HG03571 (cell line): Measurements from ENCODE around the gene HSDL1.
A peak's percentile ranks its signal among the peaks of the same experiment; 100 is the strongest.

ENCODE experiments used
- ATAC-seq: cut with Tn5 transposase; IDR thresholded peaks from one replicate; pipeline ENCODE4 v1.9.1; 2021; ENCODE audit not compliant: unreplicated experiment

HSDL1 gene

GRCh38 chr16:84144859-84145639 lies at the start of gene HSDL1, which contains the start of gene DNAAF1:
TSS of gene HSDL1 (minus strand) at chr16:84145177. CDS start at chr16:84131321, 13,856 bp downstream.
TSS of gene DNAAF1 (plus strand) at chr16:84145308. CDS start at chr16:84145441, 133 bp downstream.
- peak; percentile 85 for ATAC-seq

DNA sequence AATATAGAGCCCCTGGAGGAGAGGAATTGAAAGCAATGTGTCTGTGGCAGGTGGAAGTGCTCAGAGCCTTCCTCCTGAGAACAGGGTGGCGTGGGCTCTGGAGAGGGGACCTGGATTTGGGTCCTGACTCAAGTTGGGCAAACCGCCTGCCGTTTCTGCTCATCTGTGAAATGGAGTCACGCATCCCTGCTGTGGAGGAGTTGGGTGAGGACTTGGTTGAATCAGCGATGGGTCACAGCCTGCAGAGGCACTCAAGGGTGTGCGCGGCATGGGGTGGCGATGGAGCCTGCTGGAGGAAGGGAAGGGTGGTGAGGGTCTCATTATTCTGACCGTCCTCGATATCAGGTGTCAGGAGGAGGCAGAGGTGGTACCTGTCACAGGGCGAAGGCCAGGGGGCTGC lies 49.0 kb upstream of the HSDL1 start:
- no peak for ATAC-seq

DNA sequence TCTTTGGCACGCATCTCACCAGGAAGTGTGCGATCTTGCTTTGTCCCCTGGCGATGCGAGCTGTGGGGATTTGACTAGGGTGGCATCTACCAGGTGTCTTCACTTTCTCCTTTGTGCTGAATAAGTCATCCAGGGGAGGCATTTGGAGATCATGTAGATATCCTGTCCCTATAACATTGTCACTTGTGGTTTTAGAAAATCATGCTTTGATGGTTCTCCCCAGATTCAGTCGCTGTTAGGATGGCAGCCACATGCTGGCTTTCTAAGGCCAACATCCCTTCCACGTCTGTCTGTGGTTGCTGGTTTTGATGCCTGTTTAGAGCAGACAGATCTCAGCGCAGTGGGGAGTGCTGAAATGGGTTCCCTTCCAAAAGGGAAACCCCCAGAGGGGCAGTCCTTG lies 48.5 kb upstream of the HSDL1 start:
- ATAC-seq = no peak

GRCh38 chr16:84191466-84191865 lies 46.5 kb upstream of the HSDL1 start:
- no peak for ATAC-seq

- no peak for ATAC-seq
Observed at GRCh38 chr16:84190731-84191388, 45.9 kb upstream of the HSDL1 start, which contains the start of gene ADAD2. TSS of gene ADAD2 (plus strand) at chr16:84191157. CDS start at chr16:84191231, 74 bp downstream.

GRCh38 chr16:84186685-84187437 lies 41.9 kb upstream of the HSDL1 start, which contains the start of gene TAF1C:
TSS of gene TAF1C (minus strand) at chr16:84187057. CDS start at chr16:84184988, 2,069 bp downstream.
- ATAC-seq = peak; percentile 92

- ATAC-seq = no peak
Observed at GRCh38 chr16:84184775-84185174, 39.8 kb upstream of the HSDL1 start.

GRCh38 chr16:84183911-84184591 lies 39.1 kb upstream of the HSDL1 start:
- no peak for ATAC-seq

GRCh38 chr16:84183572-84183875 lies 38.5 kb upstream of the HSDL1 start:
- ATAC-seq = no peak

DNA sequence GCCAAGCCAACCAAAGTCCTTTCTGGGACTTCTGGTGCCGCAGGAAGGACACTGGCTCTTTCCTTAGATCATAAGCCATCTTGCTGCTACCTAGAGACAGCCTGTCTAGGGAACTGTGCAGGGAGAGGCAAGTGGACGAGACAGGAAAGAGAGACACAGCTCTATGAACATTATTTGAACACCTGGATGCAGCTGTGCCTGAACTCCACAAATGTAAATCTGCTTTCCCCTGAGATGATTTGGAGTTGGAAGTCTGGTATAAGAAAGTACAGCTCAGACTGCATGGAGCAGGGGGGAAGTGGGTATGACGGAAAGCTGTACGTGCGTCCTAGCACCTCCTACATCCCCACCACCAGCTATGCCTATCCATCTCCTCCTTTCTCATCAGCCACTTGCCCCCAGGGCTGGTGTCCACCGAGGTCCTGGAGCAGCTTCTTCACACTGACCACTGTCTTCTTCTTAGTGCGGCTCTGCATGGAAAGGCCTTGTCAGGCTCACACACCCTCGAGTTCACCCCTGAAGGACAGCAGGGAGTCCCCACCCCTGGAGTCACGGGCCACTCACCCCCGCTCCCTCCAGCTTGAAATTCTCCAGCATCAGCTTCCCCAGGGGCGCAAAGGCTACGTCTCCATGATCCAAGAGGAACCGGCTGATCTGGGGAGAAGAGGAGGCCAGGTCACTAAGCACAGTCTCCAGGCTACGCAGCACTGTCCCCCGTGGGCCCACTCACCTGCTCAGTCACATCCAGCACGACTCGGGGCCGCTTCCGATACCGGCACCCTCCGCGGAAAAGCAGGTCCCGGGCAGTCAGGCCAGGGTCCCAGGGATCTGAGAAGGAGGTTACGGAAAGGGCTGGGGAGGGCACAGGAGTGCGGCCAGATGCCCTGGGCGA lies 37.9 kb upstream of the HSDL1 start:
- ATAC-seq = no peak

- ATAC-seq = no peak
Observed at GRCh38 chr16:84182104-84182503, 37.1 kb upstream of the HSDL1 start.

DNA sequence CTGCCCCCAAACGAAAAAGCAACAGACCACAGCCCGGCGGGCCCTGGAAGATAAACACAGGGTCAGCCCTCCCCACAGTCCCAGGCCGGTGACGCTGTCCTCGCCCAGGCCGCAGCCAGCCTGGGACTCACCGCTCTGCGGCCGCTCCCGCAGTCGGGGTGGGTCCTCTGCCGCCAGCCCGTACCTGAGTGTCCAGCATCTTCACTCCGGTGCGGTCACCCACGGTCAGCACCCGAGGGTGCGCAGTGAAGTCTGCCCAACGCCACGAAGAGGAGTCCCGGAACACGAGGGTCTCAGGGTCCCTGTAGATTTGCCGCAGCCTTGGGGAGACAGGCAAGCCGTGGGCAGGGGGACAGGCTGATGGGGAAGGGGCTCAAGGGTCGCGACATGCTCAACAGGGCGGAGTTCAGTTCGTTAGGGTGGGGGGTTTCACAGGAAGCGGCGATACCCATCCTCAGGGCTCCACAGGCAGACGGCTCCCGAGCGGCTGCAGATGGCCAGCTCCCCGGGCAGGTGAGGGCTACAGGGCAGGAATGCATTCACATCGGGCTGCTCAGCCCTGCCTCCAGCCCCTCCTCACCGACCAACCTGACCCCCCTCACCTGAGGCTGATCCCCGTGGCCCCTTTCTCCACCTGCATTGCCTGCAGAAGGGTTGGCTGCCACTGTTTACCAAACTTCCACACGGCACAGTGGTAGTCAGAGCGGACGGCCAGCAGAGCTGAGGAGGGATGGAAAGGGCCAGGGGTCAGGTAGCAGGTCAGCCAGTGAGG lies 36.4 kb upstream of the HSDL1 start:
- ATAC-seq = no peak

DNA sequence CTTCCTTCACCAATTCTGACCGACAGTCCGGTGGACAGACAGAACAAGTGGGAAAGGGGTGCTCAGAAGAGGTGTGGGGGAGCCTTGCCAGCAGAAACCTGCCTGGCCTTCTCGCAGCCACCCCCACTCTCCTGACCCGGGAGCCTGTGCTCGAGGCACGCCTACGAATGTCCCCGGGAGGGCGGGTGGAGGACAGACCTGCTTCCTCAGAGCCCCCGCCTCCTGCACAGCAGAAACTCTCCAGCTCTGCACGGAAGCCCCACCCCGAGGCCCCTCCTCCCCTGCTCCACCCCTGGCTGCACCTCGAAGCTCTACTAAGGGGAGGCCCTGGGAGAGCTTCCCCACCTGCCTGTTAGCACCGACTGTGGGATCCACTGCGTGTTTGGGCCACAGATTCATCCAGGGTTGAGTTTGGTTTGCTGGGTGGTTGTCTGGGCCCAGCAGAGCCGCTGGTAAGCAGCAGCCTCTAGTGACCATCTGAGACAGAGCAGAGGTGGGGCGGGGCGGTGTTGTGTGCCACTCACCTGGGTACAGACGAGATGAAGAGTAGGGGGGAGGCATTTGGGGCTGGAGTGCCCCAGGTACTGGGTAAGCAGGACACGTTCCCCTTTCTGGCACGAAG lies 35.7 kb upstream of the HSDL1 start:
- no peak for ATAC-seq

- no peak for ATAC-seq
Observed at GRCh38 chr16:84179612-84180320, 34.8 kb upstream of the HSDL1 start.

GRCh38 chr16:84178892-84179611 lies 34.1 kb upstream of the HSDL1 start:
- ATAC-seq = no peak

- no peak for ATAC-seq
Observed at GRCh38 chr16:84178146-84178765, 33.3 kb upstream of the HSDL1 start.

DNA sequence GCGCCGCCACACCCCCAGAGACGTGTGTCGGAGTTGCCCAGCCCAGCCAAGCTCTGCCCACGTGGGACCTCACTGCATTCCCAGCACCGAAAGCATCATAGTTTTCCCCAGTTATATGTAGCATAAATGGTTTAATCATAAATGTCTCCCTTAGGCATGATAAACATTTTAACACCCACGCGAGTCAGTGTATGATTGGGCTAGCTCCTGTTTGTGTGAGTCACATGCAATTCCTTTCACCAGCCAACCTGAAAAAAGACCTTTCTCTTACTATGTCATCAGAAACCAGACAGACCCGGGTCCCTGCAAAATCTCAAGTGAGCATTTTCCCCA lies 32.7 kb upstream of the HSDL1 start:
- no peak for ATAC-seq
